HG03354 (cell line): ENCODE measurements around the gene PHKG2.
A peak's percentile ranks its signal among the peaks of the same experiment; 100 is the strongest.

Experiments used
- ATAC-seq: cut with Tn5 transposase; IDR thresholded peaks from one replicate; pipeline ENCODE4 v1.9.1; 2021; ENCODE audit warnings: mild to moderate bottlenecking; ENCODE audit not compliant: unreplicated experiment, poor library complexity, severe bottlenecking

PHKG2 gene

GRCh38 chr16:30769379-30770089 is 21.3 kb downstream of the PHKG2 start:
- ATAC-seq, result no peak

GRCh38 chr16:30771726-30772125 is 23.5 kb downstream of the PHKG2 start:
- ATAC-seq, result no peak

- ATAC-seq, result no peak
Observed at GRCh38 chr16:30773826-30774225, 25.6 kb downstream of the PHKG2 start.

GRCh38 chr16:30774367-30775130 is 26.3 kb downstream of the PHKG2 start:
- ATAC-seq, result no peak

- ATAC-seq, result no peak
Observed at GRCh38 chr16:30775131-30775391, 26.8 kb downstream of the PHKG2 start.

- peak; percentile 75 for ATAC-seq
Observed at GRCh38 chr16:30775392-30776188, 27.4 kb downstream of the PHKG2 start.

- no peak for ATAC-seq
Observed at GRCh38 chr16:30777591-30778297, 29.5 kb downstream of the PHKG2 start.

GRCh38 chr16:30778549-30779244 is 30.5 kb downstream of the PHKG2 start:
- ATAC-seq, result no peak

GRCh38 chr16:30779596-30779995 is 31.4 kb downstream of the PHKG2 start:
- ATAC-seq, result no peak

- no peak for ATAC-seq
Observed at GRCh38 chr16:30780021-30780420, 31.8 kb downstream of the PHKG2 start.

- ATAC-seq, result no peak
Observed at GRCh38 chr16:30780549-30780948, 32.3 kb downstream of the PHKG2 start.

GRCh38 chr16:30782486-30783279 is 34.5 kb downstream of the PHKG2 start:
- no peak for ATAC-seq

GRCh38 chr16:30783280-30784109 is 35.3 kb downstream of the PHKG2 start:
- ATAC-seq, result no peak

GRCh38 chr16:30784215-30784614 is 36.0 kb downstream of the PHKG2 start:
- no peak for ATAC-seq

- no peak for ATAC-seq
Observed at GRCh38 chr16:30785126-30786106, 37.2 kb downstream of the PHKG2 start.

- no peak for ATAC-seq
Observed at GRCh38 chr16:30786115-30786935, 38.1 kb downstream of the PHKG2 start.
